Aortic smooth muscle cell (primary cell): ENCODE measurements around the gene MRRF. TPM values are rescaled to one million over a fixed set of nuclear protein-coding genes. Genes with fewer than 3 reads are reported as not detected.

ENCODE experiments used
- total RNA-seq: library from RNA; depleted of rRNA; stranded (reverse); fragments of >200 nt; gene quantifications from 2 replicates; pipeline ENCODE4 v1.2.3, GENCODE V29; 2014

The MRRF gene
- total RNA-seq = 29.1 and 34.5 TPM in 2 replicates

GRCh38 chr9:122264360-122265148, at the start of gene MRRF, which contains the start of gene RBM18:
Gene MRRF (plus strand): TSS chr9:122264882. CDS start chr9:122270892, 6,010 bp downstream.
Gene RBM18 (minus strand): TSS chr9:122264840. CDS start chr9:122261492, 3,348 bp downstream.

GRCh38 chr9:122228568-122229484, 35.9 kb upstream of the MRRF start, which contains the start of gene LHX6:
Gene LHX6 (minus strand): TSS chr9:122228957. CDS start chr9:122228740, 217 bp downstream.

GRCh38 chr9:122370869-122371755, 106.4 kb downstream of the MRRF start, which contains the start of gene PTGS1:
Gene PTGS1 (plus strand): TSS chr9:122371024. CDS start chr9:122371085, 61 bp downstream.

Other genes starting within 250 kb of the MRRF start
- 4.5 and 4.7 TPM in 2 replicates for gene TTLL11, start 171.6 kb upstream of the MRRF start, total RNA-seq
- gene NDUFA8, start 105.1 kb upstream of the MRRF start, total RNA-seq = 31.5 and 39.6 TPM in 2 replicates
- not detected in 2 replicates for gene MORN5, start 105.0 kb upstream of the MRRF start, total RNA-seq
- gene LHX6, start 35.9 kb upstream of the MRRF start, total RNA-seq = not detected in 2 replicates
- gene RBM18, start within 50 bp of the MRRF start, total RNA-seq = 7.1 and 8.7 TPM in 2 replicates
- gene PTGS1, start 106.1 kb downstream of the MRRF start, total RNA-seq = 38.4 and 138 TPM in 2 replicates
- gene OR1J1, start 213.0 kb downstream of the MRRF start, total RNA-seq = not detected in 2 replicates
- 0.53 TPM in 1 of 2 replicates, not detected in the other for gene OR1J2, start 245.9 kb downstream of the MRRF start, total RNA-seq